ENCODE results near the gene CCDC102A.
"Not testable (repeated sequence)": the region's sequence is repeated elsewhere in the genome, so short reads cannot be mapped to it uniquely, and the experiment has no call there.

Gene CCDC102A

DNA sequence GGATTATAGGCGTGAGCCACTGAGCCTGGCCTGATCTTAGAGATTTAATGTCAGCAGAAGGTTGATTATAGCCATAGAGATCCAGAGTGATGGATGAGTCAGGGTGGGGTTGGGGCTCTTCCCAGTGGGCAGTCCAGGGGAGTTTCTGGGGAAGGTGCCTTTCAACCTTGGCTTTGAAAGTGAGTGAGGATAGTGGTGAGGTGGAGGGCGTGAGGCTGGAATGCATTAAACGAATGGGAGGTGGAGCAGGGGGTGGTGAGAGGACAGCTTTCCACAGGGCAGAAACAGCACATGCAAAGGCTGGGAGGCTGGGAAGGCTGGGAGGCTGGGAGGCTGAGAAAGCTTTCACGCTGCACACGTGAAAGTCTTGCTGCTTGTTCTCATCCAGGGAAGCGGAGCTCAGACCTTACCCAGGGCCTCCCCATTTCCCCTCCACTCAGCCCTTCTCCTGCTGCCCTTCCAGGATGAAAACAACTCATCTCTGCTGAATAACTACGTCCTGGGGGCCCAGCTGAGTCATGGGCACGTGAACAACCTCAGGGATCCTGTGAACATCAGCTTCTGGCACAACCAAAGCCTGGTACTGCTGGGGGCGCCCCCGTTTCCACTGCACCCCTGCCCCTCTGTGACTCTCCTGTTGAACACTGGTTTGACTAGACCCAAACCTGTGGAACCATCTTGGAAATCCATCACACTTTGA, 28.4 kb upstream of the CCDC102A start:
- no peak for DNase-seq

DNA sequence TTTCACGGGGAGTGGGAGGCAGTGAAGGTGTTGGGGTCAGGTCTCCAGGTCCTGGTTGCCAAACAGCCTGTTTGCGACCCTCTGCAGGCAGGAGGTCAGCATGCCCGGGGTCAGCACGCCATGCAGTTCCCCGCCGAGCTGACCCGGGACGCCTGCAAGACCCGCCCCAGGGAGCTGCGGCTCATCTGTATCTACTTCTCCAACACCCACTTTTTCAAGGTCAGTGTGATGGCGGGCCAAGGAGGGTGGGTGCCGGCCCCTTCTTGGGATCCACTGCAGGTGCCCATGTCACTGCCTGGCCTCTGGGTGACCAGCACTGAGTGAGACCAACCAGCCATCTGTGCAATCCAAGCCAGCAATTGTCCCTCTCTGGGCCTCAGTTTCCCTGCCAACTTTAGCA, 27.4 kb upstream of the CCDC102A start:
- no peak for DNase-seq

DNA sequence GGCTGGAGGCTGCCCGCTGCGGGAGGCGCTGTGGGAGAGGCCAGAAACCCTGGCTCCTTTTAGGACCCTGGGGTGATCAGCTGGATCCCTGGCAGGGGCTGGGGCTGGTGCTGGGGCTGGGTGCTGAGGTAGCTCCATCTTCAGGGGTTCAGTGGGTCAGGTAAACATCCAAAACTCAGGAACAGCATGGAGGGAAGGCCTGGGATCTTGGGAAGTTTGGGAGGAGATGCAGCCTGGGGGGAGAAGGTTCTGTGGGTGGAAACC, 27.0 kb upstream of the CCDC102A start:
- DNase-seq, result no peak

DNA sequence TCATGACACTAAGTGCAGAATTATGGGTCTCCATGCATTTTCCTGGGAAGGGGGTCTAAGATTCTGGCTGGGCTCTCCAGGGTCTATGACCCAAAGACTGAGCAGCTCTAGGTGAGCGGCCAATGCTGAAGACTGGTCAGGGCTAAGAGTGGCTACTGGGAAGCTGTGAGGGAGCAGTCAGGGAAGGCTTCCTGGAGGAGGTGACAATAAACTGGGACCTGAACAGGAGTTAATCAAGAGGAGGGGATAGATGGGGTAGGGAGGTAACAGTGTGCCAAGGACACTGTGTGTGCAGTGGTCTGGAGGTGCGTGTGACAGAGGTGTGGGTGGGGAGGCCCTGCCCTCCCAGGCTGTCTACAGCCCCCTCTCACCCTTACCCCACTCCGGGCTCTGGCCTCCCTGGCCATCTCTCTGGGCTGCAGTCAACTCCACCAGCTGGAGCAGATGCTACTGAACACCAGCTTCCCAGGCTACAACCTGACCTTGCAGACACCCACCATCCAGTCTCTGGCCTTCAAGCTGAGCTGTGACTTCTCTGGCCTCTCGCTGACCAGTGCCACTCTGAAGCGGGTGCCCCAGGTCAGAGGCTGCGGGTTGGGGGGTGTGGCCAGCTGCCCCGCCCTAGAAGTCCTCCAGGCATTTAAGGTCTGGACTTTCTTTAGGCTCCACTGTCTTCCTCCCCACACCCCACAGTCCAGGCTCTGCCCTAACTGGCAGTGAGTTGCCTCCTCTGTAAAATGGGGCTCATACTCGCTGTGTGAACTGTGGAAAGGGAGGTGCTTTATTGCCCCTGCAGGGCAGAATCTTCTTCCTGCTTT, 26.5 kb upstream of the CCDC102A start:
- DNase-seq, result no peak

DNA sequence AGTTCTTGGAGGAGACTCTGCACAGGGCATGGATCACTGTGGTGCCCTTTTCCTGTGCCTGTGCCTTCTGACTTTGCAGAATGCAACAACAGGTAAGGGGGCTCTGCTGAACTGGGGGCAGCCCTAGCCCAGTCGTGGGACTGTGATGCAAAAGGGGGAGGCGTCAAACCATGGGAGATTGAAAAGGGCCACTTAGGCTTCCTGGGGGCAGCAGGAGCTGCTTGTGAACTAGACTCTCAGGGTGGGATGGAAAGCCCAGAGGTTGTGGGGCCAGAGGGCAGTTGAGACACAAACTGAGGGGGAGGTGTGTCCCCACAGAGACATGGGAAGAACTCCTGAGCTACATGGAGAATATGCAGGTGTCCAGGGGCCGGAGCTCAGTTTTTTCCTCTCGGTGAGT, 25.7 kb upstream of the CCDC102A start:
- DNase-seq, result no peak

DNA sequence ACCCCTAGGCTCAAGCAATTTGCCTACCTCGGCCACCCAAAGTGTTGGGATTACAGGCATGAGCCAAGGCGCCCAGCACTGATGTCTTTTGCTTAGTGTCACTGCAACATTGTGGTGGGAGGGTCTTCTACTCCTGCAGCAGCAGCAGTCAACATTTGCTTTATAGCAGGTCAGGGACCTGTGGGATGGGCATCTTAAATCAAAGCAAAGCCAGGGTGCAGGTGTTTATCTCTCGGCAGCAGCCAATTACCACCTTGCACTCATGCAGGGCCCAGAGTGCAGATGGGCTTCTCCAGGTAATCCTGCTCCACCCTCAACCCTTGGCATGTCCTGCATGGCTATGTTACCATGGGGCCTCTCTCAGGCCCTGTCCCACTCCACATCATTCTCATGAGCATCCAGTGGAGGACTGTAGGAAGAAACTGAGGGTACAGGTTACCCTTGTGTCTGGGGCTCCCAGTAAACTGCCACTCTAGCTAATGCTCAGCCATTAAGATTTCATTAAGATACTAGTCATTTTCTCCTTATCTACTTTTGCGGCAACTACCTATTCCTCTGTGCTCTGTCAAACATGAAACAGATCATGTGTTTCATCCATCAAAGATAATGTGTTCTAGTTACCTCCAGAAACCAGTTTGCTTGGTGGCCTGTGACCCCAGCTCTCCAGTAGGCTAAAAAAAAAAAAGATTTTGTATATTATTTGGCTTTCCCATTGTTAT, 22.9 kb upstream of the CCDC102A start:
- no peak for DNase-seq

DNA sequence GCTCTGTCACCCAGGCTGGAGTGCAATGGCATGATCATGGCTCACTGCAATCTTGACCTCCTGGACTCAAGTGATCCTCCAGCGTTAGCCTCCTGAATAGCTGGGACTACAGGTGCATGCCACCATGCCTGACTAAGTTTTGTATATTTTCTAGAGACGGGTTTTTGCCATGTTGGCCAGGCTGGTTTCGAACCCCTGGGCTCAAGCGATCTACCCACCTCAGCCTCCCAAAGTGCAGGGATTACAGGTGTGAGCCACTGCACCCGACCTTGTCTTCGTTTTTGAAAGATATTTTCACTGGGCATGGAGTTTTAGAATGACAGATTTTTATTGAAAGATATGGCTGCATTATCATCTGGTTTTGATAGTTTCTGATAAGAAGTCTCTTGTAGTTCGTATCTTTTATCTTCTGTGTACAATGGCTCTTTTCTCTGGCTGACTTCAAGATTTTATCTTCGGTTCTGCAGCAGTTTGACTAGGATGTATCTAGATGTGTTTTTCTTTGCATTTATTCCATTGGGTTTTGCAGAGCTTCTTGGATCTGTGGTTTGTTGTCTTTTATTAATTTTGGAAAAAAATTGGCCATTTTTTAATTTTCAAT, 20.7 kb upstream of the CCDC102A start:
- DNase-seq, result no peak

DNA sequence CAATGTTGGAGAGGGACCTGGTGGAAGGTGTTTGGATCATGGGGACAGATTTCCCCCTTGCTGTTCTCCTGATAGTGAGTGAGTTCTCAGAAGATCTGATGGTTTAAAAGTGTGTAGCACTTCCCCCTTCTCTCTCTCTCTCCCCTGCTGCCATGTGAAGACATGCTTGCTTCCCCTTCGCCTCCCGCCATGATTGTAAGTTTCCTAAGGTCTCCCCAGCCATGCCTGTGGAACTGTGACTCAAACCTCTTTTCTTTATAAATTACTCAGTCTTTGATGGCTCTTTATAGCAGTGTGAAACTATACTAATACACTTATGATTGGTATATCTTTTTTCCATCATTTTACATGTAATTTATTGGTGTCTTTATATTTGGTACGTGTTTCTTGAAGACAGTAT, 19.5 kb upstream of the CCDC102A start:
- DNase-seq, result no peak

DNA sequence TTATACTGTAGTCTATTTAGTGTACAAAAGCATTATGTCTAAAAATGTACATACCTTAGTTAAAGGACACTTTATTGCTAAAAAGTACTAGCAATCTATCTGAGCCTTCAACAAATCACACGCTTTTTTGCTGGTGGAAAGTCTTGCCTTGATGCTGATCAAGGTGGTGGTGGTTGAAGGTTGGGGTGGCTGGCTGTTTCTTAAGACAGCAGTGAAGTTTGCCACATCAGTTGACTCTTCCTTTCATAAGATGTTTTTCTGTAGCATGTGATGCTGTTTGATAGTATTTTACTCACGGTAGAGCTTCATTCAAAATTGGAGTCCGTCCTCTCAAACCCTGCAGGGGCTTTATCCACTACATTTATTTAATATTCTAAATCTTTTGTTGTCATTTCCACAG, 14.7 kb upstream of the CCDC102A start:
- DNase-seq, result no peak

DNA sequence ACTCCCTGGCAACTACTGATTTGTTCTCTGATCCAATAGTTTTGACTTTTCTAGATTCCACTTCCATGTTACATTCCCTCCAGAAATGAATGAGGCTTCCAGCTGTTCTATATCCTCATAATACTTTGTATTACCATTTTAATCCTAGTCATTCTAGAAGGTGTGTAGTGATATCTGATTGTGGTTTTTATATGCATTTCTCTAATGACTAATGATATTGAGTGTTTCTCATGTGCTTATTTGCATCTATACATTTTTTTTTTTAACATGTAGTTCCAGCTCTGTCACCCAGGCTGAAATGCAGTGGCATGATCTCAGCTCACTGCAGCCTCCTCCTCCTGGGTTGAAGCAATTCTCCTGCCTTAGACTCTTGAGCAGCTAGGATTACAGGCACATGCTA, 13.4 kb upstream of the CCDC102A start:
- DNase-seq, result no peak

DNA sequence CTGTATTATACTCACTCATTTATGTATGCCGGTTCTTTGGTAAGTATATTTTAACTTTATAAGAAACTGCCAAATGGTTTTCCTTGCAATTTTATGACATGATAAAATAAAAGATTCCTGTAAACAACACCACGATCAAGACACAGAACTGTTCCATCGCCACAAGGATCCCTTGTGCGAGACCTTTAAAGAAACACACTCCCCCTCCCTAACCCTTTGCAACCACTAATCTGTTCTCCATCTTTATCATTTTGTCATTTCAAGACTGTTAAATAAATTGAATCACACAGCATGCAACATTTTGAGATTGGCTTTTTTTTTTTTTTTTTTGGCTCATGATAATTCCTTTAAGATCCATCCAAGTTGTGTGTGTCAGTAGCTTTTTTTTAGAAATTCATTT, 12.0 kb upstream of the CCDC102A start:
- no peak for DNase-seq

DNA sequence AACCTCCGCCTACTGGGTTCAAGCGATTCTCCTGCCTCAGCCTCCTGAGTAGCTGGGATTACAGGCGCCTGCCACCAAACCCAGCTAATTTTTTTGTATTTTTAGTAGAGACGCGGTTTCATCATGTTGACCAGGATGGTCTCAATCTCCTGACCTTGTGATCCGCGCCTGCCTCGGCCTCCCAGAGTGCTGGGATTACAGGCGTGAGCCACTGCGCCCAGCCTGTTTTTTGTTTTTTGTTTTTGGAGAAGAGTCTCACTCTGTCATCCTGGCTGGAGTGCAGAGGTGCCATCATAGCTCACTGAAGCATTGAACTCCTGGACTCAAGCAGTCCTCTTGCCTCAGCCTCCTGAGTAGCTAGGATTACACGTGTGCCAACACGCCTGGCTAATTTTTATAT, 11.2 kb upstream of the CCDC102A start:
- DNase-seq, result not testable (repeated sequence)

DNA sequence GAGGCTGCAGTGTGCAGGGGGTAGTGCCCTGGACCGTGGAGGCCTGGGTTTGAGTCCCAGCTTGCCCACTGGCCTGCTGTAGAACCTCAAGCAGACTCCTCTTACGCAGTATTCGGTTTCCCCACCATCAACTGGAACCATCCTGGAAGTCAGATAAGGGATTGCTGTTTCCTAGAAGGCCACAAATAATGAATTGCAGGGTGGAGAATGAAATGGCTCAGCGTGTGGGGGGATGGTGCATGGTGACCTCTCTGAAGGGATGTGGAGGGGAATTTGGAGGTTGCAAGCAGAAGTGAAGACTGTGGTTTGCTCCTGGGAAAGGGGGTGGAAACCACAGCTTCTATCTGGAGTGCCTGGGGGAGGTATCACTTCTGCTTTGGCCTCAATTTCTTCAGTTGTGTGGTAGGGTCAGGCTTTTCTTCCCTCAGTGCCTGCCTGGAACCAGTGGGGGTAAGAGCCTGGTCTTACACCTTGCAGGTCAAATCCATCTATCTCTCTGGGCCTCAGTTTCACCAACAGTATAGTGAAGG, 7.8 kb upstream of the CCDC102A start:
- no peak for DNase-seq

DNA sequence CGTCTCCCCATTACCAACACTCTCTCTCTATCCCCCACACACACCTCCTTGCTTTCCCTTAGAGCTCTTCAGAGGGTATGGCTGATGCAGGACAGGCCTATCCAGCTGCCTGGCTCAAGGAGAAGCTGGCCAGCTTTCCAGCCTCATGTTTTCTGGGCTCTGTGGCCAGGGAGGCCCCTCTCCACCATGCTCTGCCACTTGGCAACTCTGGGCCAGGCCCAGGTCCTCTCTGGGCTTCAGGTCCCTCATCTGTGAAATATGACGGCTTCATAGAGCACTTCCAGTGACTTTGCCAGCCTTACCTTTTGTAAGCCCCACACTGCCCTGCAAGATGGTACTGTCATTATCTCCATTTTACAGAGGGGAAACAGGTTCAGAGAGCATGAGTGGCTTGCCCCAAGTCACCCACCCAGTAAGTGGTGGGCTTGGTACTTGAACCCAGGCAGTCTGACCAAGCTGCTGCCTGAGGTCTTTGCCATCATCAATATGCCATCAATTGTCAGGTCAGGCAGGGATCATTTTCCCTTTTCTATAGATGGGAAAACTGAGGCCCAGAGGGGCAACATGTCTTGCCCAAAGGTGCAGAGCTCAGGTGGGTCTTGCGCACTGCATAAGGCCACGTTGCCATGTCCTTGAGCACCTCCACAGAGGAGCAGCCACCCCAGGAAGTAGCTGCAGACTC, 5.5 kb upstream of the CCDC102A start:
- no peak for DNase-seq

DNA sequence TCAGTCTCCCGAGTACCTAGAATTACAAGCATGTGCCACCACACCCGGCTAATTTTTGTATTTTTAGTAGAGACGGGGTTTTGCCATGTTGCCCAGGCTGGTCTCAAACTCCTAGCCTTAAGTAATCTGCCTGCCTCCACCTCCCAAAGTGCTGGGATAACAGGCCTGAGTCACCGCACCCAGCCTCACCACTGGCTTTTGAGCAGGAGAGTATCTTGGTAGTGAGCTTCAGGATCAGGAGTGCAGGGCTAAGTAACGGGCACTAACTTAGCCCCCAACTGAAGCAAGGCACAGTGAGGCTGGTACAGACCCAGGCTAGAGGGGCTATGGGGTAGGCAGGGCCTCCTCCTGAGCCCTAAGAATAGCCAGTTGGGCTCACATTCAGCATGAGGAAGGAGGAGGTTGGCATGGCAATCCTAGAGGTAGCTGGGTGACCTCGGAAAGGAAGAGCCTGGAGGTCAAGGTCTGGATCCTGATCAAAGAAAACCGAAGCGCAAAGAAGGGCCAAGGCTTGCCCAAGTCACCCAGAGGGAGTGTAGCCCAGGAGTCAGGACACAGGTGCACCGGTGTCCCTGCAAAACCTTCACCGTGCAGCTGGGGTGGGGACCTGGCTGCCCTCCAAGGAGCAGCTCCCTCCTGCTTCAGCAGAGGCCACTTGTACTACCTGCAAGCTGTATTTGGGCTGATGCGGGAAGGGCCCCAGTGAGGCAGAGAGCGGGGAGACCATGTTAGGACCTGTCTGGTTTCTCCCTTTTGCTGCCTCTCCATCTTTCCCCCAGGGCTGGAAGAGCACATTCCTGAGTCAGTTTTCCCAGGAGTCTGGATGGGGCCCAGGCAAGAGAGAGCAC, 4.8 kb upstream of the CCDC102A start:
- no peak for DNase-seq

DNA sequence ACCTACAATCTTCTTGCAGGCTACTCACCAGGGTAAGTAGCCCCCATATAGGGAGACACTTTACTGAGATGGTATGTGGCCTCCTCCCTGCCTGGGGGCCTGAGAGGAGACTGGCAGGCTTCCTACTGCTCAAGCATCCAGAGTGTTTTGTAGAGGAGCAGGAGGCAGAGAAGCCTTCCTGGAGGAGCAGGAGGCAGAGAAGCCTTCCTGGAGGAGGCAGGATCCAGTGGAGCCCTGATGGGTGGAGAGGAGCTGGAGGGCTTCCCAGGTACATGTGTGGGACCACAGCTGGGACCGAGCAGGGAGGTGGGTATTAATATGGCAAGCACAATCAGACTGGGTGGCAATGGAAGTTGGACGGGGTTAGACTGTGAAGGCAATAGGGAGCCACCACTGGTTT, 4.0 kb upstream of the CCDC102A start:
- no peak for DNase-seq

DNA sequence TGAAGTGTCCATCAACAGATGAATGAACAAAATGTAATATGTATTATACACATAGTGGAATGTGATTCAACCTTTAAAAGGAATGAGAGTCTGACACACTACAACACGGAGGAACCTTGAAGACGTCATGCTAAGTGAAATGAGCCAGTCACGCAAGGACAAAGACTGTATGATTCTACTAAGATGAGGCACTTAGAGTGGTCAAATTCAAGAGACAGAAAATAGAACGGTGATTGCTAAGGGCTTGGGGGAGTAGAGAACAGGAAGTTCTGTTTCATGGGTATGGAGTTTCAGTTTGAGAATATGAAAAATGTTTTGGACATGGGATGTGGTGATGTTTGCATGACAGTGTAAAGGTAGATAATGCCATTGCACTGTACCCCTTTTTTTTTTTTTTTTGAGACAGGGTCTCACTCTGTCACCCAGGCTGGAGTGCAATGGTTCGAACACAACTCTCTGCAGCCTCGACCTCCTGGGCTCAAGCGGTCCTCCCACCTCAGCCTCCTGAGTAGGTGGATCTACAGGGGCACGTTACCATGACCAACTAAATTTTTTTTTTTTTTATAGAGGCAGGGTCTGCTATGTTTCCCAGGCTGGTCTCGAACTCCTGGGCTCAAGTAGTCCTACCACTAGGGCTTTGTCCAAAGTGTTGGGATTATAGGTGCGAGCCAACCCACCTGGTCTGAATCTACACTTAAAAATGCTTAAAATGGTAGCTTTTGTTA, 2.9 kb upstream of the CCDC102A start:
- no peak for DNase-seq

DNA sequence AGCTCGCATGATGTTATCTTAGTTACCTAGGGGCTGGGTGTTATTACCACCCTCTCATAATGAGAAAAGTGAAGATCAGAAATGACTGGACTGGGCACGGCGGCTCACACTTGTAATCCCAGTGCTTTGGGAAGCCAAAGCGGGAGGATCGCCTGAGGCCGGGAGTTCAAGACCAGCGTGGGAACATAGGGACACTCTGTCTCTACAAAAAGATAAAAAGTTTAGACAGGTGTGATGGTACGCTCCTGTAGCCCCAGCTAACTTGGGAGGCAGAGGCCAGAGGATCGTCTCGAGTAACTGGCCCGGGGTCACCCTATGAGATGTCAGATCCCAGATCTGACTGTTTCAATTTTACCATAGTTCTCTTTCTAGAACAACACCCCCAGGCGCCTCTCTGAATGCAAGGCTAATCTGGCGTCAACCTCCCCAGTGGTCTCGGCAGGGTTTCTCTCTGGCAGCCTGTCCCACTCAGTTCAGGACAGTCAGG, 1.9 kb upstream of the CCDC102A start:
- DNase-seq, result no peak

DNA sequence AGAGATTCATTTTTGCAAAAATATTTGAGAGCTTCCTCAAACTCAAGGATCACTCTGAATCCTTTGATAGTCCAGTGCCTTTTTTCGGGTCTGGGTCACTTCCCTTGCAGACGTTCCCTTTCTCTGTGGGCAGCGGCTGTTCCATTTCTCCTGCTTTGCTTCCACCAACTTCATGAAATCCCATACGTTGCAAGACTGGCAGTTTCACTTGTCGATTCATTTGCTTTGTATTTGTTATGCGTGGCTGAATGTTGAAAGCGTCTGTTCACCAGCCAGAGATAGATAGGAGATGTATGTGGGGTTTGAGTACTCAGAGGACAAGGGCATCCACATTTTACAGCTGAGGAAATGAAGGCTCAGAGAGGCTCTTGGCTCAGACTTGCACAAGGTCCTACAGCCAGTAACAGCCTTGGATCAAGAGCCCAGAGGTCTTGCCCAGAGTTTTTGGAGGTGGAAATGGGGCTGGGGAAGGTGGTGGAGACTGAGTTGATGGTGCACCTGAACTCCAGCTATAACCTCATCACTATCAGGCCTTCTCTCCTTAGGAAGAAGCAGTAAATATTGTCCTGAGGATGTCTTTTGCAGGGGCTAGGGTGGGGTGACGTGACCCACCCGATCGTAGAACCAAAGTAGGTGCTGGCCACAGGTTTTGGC, 1.3 kb upstream of the CCDC102A start:
- no peak for DNase-seq

DNA sequence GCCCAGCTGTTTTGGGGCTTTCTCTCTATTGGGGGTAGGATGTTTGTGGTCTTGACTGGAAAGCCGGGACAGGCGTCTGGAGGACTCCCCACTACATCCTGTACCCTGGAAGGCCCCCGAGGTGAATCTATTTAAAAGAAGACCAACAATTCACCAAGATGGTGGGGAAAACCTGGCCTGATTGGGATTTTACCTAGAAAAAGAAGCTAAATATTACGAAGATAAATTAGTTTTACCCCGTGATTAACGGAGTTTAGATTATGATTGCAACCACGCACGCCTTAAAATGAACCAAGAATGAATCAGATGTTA, 779 bp upstream of the CCDC102A start:
- no peak for DNase-seq
